ENCODE measurements around the gene HEG1. TPM values are rescaled to one million over a fixed set of nuclear protein-coding genes. Genes with fewer than 3 reads are reported as not detected.

Gene HEG1
- total and polyA plus RNA-seq, 2 of the 13 experiments (the other 11 are each of a cell fraction or from before 2014, with no cell fraction given): 10.7 to 18.2 TPM

DNA sequence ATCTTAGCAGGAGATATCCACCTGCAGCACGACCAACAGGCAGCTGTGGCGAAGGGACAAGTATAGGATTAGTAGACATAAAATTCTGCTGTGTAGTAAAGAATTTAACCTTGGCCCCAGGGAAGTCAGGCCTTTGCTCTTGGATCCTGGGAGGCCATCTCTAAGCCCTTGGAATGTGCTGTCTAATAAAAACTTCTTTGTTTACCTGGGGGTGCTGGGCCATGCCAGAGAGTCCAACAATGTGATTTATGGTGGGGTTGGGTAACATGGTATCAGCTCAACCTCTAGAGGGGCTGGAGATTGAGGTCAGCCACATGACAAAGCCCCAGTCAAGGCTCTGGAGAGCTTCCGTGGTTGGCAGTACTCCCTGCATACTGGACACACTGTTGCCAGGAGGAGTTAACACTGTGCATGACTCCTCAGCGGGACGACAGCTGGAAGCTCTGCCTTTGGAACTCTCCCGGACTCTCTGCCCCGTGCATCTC is 52.4 kb downstream of the HEG1 start (continued):
- TF ChIP-seq ARHGAP35 (CRISPR knock-in tag; IDR thresholded peaks at IDR 0.05; ENCODE audit: borderline replicate concordance) (no peak), ZBTB20 (CRISPR knock-in tag; IDR thresholded peaks at IDR 0.05; ENCODE audit: borderline replicate concordance, low read depth) (peak; percentile 54; the same call in 1 of the 2 replicates), ZNF230 (CRISPR knock-in tag; IDR thresholded peaks at IDR 0.05) (no peak), ATAD3A (CRISPR knock-in tag; IDR thresholded peaks at IDR 0.05) (no peak), NFIB (CRISPR knock-in tag; IDR thresholded peaks at IDR 0.05; ENCODE audit: borderline replicate concordance) (no peak), ZNF672 (CRISPR knock-in tag; IDR thresholded peaks at IDR 0.05) (no peak), ZFYVE20 (CRISPR knock-in tag; IDR thresholded peaks at IDR 0.05; ENCODE audit: borderline replicate concordance, low read depth) (no peak), ZMAT3 (CRISPR knock-in tag; conservative IDR thresholded peaks at IDR 0.05) (no peak), ZNF780A (CRISPR knock-in tag; IDR thresholded peaks at IDR 0.05) (no peak), EZH2 (conservative IDR thresholded peaks at IDR 0.05; ENCODE audit: low read depth, low read length) (no peak), MEIS1 (CRISPR knock-in tag; IDR thresholded peaks at IDR 0.05; ENCODE audit: borderline replicate concordance) (peak; percentile 82; the same call in 1 of the 2 replicates), TBL1XR1 (IDR thresholded peaks at IDR 0.05; ENCODE audit: borderline replicate concordance, low read length, partially characterized antibody) (peak; percentile 80), MYC (CRISPR knock-in tag; IDR thresholded peaks at IDR 0.05; ENCODE audit: borderline replicate concordance) (peak; percentile 53; the same call in 1 of the 2 replicates), ATF7 (IDR thresholded peaks at IDR 0.05) (no peak), ATF7 (CRISPR knock-in tag; IDR thresholded peaks at IDR 0.05) (no peak), ZNF616 (CRISPR knock-in tag; IDR thresholded peaks at IDR 0.05; ENCODE audit: low read depth) (no peak), ZNF33A (CRISPR knock-in tag; IDR thresholded peaks at IDR 0.05; ENCODE audit: borderline replicate concordance) (no peak), REXO4 (CRISPR knock-in tag; IDR thresholded peaks at IDR 0.05; ENCODE audit: borderline replicate concordance) (no peak), ZNF570 (CRISPR knock-in tag; IDR thresholded peaks at IDR 0.05; ENCODE audit: borderline replicate concordance) (no peak), KDM5A (IDR thresholded peaks at IDR 0.05; ENCODE audit: borderline replicate concordance, low read length) (no peak)
- TF ChIP-seq, protein P1, sequence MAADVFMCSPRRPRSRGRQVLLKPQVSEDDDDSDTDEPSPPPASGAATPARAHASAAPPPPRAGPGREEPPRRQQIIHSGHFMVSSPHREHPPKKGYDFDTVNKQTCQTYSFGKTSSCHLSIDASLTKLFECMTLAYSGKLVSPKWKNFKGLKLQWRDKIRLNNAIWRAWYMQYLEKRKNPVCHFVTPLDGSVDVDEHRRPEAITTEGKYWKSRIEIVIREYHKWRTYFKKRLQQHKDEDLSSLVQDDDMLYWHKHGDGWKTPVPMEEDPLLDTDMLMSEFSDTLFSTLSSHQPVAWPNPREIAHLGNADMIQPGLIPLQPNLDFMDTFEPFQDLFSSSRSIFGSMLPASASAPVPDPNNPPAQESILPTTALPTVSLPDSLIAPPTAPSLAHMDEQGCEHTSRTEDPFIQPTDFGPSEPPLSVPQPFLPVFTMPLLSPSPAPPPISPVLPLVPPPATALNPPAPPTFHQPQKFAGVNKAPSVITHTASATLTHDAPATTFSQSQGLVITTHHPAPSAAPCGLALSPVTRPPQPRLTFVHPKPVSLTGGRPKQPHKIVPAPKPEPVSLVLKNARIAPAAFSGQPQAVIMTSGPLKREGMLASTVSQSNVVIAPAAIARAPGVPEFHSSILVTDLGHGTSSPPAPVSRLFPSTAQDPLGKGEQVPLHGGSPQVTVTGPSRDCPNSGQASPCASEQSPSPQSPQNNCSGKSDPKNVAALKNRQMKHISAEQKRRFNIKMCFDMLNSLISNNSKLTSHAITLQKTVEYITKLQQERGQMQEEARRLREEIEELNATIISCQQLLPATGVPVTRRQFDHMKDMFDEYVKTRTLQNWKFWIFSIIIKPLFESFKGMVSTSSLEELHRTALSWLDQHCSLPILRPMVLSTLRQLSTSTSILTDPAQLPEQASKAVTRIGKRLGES (CRISPR knock-in tag; IDR thresholded peaks at IDR 0.05; ENCODE audit: borderline replicate concordance): no peak
- TF ChIP-seq, protein P2, sequence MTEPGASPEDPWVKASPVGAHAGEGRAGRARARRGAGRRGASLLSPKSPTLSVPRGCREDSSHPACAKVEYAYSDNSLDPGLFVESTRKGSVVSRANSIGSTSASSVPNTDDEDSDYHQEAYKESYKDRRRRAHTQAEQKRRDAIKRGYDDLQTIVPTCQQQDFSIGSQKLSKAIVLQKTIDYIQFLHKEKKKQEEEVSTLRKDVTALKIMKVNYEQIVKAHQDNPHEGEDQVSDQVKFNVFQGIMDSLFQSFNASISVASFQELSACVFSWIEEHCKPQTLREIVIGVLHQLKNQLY (CRISPR knock-in tag; IDR thresholded peaks at IDR 0.05): peak; percentile 59
- TF ChIP-seq, protein P3, sequence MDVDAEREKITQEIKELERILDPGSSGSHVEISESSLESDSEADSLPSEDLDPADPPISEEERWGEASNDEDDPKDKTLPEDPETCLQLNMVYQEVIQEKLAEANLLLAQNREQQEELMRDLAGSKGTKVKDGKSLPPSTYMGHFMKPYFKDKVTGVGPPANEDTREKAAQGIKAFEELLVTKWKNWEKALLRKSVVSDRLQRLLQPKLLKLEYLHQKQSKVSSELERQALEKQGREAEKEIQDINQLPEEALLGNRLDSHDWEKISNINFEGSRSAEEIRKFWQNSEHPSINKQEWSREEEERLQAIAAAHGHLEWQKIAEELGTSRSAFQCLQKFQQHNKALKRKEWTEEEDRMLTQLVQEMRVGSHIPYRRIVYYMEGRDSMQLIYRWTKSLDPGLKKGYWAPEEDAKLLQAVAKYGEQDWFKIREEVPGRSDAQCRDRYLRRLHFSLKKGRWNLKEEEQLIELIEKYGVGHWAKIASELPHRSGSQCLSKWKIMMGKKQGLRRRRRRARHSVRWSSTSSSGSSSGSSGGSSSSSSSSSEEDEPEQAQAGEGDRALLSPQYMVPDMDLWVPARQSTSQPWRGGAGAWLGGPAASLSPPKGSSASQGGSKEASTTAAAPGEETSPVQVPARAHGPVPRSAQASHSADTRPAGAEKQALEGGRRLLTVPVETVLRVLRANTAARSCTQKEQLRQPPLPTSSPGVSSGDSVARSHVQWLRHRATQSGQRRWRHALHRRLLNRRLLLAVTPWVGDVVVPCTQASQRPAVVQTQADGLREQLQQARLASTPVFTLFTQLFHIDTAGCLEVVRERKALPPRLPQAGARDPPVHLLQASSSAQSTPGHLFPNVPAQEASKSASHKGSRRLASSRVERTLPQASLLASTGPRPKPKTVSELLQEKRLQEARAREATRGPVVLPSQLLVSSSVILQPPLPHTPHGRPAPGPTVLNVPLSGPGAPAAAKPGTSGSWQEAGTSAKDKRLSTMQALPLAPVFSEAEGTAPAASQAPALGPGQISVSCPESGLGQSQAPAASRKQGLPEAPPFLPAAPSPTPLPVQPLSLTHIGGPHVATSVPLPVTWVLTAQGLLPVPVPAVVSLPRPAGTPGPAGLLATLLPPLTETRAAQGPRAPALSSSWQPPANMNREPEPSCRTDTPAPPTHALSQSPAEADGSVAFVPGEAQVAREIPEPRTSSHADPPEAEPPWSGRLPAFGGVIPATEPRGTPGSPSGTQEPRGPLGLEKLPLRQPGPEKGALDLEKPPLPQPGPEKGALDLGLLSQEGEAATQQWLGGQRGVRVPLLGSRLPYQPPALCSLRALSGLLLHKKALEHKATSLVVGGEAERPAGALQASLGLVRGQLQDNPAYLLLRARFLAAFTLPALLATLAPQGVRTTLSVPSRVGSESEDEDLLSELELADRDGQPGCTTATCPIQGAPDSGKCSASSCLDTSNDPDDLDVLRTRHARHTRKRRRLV (CRISPR knock-in tag; IDR thresholded peaks at IDR 0.05): no peak

All from HepG2 (cell line).